Measurements from ENCODE around the gene RBM3. TPM values are rescaled to one million over a fixed set of nuclear protein-coding genes. Genes with fewer than 3 reads are reported as not detected.
"Not testable (repeated sequence)": the region's sequence is repeated elsewhere in the genome, so short reads cannot be mapped to it uniquely, and the experiment has no call there.

The RBM3 gene
- total and polyA plus RNA-seq, 2 donors (not counting 1 experiment from before 2014, with no cell fraction given) = 200 to 291 TPM

DNA sequence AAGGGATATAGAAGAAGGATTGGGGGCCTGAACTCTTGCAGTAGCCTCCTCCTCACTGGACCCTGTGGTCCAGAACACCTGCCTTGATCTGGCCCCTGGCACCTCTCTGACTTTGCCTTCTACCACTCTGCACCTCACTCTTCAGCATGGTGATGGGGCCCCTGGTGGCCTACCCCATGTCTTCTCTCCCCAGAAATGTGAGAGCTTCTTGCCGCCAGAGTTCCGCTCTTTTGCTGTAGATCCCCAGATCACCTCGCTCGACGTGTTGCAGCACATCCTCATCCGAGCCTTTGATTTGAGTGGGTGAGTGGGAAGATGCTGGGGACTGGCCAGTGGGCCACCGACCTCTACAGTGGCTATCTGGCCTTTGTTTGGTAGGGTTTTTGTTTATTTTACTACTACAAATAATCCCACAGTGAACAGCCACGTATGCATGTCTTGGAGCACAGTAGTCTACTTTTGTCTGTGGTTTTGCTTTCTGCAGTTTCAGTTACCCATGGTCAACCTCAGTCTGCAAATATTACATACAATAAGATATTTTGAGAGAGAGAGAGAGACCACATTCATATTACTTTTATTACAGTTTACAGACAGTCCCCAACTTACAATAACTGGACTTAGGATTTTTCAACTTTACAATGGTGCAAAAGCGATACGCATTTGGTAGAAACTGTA, 33.0 kb upstream of the RBM3 start:
- Histone ChIP-seq H4K20me1 (ENCODE audit: control insufficient read depth, insufficient read depth, low read length, poor library complexity, severe bottlenecking) (no peaks in the 10 kb centered on the region), H3K4me2 (replicated peaks; ENCODE audit: low read depth, low read length, poor library complexity, severe bottlenecking) (peak overlapping the region; percentile 81), H3K9ac (ENCODE audit: low read length) (no peak overlapping the region), H3K79me2 (ENCODE audit: control insufficient read depth, insufficient read depth, low read length) (peaks cover 19% of the 10 kb centered on the region), H3K27ac (ENCODE audit: low read length in 2 of 2) (peak overlapping the region; percentile 94 to 97), H2AFZ (ENCODE audit: insufficient read depth, low read depth, low read length, poor library complexity, severe bottlenecking) (no peak overlapping the region), H3K36me3 (replicated peaks in 1 of 2; ENCODE audit: control extremely low read depth in 1 of 2, control insufficient read depth in 1 of 2, extremely low read depth in 1 of 2, insufficient read depth in 2 of 2, low read length in 1 of 2) (peaks cover 0 to 13% of the 10 kb centered on the region in 2 experiments), H3K4me3 (ENCODE audit: control extremely low read depth in 1 of 5, extremely low read depth in 1 of 5, insufficient read depth in 1 of 5, low read depth in 2 of 5, low read length in 4 of 5) (no peak overlapping the region), H3K27me3 (replicated peaks in 1 of 4; ENCODE audit: control extremely low read depth in 1 of 4, control insufficient read depth in 3 of 4, insufficient read depth in 4 of 4, low read length in 3 of 4) (no peaks in the 10 kb centered on the region), H3K9me3 (ENCODE audit: control extremely low read depth in 1 of 3, control insufficient read depth in 2 of 3, insufficient read depth in 1 of 3, low read length in 2 of 3) (no peaks in the 10 kb centered on the region), H3K4me1 (ENCODE audit: control insufficient read depth in 2 of 2, insufficient read depth in 2 of 2, low read length in 2 of 2) (peaks cover 10 to 18% of the 10 kb centered on the region in 2 donors)
- TF ChIP-seq, protein P1, sequence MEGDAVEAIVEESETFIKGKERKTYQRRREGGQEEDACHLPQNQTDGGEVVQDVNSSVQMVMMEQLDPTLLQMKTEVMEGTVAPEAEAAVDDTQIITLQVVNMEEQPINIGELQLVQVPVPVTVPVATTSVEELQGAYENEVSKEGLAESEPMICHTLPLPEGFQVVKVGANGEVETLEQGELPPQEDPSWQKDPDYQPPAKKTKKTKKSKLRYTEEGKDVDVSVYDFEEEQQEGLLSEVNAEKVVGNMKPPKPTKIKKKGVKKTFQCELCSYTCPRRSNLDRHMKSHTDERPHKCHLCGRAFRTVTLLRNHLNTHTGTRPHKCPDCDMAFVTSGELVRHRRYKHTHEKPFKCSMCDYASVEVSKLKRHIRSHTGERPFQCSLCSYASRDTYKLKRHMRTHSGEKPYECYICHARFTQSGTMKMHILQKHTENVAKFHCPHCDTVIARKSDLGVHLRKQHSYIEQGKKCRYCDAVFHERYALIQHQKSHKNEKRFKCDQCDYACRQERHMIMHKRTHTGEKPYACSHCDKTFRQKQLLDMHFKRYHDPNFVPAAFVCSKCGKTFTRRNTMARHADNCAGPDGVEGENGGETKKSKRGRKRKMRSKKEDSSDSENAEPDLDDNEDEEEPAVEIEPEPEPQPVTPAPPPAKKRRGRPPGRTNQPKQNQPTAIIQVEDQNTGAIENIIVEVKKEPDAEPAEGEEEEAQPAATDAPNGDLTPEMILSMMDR (IDR thresholded peaks at IDR 0.05) = no peak
- no peak for TF ChIP-seq EZH2 (IDR thresholded peaks at IDR 0.05; ENCODE audit: borderline replicate concordance, insufficient read depth, low read depth, low read length, poor library complexity, severe bottlenecking)
- WGBS (ENCODE audit: insufficient coverage) = no CpG with 5 or more reads among the region's 10 CpGs
- no peaks in the 10 kb centered on the region for H3K27me3 Mint-ChIP-seq
- intact Hi-C loops (cut with micrococcal nuclease) = no loop called here
- H3K4me1 Mint-ChIP-seq = peaks cover 20% of the 10 kb centered on the region
- H3K27ac Mint-ChIP-seq = peak overlapping the region; percentile 82
- ChIA-PET POLR2A (no interaction called here), CTCF (interaction anchor here (1.4 to 2.5 kb wide), 2 partner anchors 8 to 9 kb away, joined by 3 to 11 read pairs; no protein-coding TSS in a partner anchor)
- H3K9me3 Mint-ChIP-seq (ENCODE audit: insufficient read depth) = no peaks in the 10 kb centered on the region
- peak overlapping the region; percentile 91 for H3K4me3 Mint-ChIP-seq
- no peak for DNase-seq
- ATAC-seq (ENCODE audit: low read depth) = no peak

DNA sequence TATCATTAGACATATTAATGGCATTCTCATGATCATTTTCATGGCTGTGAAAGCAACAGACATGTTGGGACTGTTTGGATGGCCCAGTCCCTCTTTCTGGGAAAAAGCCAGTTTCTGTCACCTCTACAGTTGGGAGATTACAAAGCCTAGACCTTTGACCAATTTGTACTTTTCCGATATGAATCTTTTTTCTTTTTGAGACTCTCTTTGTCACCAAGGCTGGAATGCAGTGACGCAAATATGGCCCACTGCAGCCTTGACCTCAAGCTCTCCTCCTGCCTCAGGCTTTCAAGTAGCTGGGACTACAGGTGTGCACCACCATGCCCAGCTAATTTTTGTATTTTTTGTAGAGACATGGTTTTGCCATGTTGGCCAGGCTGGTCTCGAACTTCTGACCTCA, 25.4 kb upstream of the RBM3 start:
- Histone ChIP-seq H3K79me2 (ENCODE audit: control insufficient read depth, insufficient read depth, low read length) (no peaks in the 10 kb centered on the region), H3K9ac (ENCODE audit: low read length) (no peak overlapping the region), H3K4me2 (replicated peaks; ENCODE audit: low read depth, low read length, poor library complexity, severe bottlenecking) (no peak overlapping the region), H3K4me3 (ENCODE audit: control extremely low read depth in 1 of 5, extremely low read depth in 1 of 5, insufficient read depth in 1 of 5, low read depth in 2 of 5, low read length in 4 of 5) (no peak overlapping the region), H3K27ac (ENCODE audit: low read length in 2 of 2) (no peak overlapping the region), H4K20me1 (ENCODE audit: control insufficient read depth, insufficient read depth, low read length, poor library complexity, severe bottlenecking) (no peaks in the 10 kb centered on the region), H2AFZ (ENCODE audit: insufficient read depth, low read depth, low read length, poor library complexity, severe bottlenecking) (no peak overlapping the region), H3K9me3 (ENCODE audit: control extremely low read depth in 1 of 3, control insufficient read depth in 2 of 3, insufficient read depth in 1 of 3, low read length in 2 of 3) (no peaks in the 10 kb centered on the region), H3K27me3 (replicated peaks in 1 of 4; ENCODE audit: control extremely low read depth in 1 of 4, control insufficient read depth in 3 of 4, insufficient read depth in 4 of 4, low read length in 3 of 4) (no peaks in the 10 kb centered on the region), H3K36me3 (replicated peaks in 1 of 2; ENCODE audit: control extremely low read depth in 1 of 2, control insufficient read depth in 1 of 2, extremely low read depth in 1 of 2, insufficient read depth in 2 of 2, low read length in 1 of 2) (peaks cover 0 to 16% of the 10 kb centered on the region in 2 experiments), H3K4me1 (ENCODE audit: control insufficient read depth in 2 of 2, insufficient read depth in 2 of 2, low read length in 2 of 2) (peaks cover 0 to 3% of the 10 kb centered on the region in 2 donors)
- no peak overlapping the region for H3K27ac Mint-ChIP-seq
- H3K9me3 Mint-ChIP-seq (ENCODE audit: insufficient read depth) = no peaks in the 10 kb centered on the region
- H3K4me3 Mint-ChIP-seq = no peak overlapping the region
- no peak for TF ChIP-seq EZH2 (IDR thresholded peaks at IDR 0.05; ENCODE audit: borderline replicate concordance, insufficient read depth, low read depth, low read length, poor library complexity, severe bottlenecking)
- TF ChIP-seq, protein P1 (IDR thresholded peaks at IDR 0.05) = no peak
- no peaks in the 10 kb centered on the region for H3K27me3 Mint-ChIP-seq
- intact Hi-C loops (cut with micrococcal nuclease) = no loop called here
- DNase-seq (no peak), ATAC-seq (ENCODE audit: low read depth) (no peak)
- peaks cover 3% of the 10 kb centered on the region for H3K4me1 Mint-ChIP-seq
- POLR2A ChIA-PET = interaction anchor here (0.5 to 0.6 kb wide), 2 partner anchors 23 to 1404 kb away, joined by 3 read pairs; partner anchors contain the start of gene RBM10
- CTCF ChIA-PET = interaction anchor here (0.9 kb wide), 1 partner anchor 8 kb away, joined by 3 read pairs; no protein-coding TSS in a partner anchor
- 87% methylated on average over 2 of the region's 3 CpGs for whole genome bisulfite sequencing (ENCODE audit: insufficient coverage)

DNA sequence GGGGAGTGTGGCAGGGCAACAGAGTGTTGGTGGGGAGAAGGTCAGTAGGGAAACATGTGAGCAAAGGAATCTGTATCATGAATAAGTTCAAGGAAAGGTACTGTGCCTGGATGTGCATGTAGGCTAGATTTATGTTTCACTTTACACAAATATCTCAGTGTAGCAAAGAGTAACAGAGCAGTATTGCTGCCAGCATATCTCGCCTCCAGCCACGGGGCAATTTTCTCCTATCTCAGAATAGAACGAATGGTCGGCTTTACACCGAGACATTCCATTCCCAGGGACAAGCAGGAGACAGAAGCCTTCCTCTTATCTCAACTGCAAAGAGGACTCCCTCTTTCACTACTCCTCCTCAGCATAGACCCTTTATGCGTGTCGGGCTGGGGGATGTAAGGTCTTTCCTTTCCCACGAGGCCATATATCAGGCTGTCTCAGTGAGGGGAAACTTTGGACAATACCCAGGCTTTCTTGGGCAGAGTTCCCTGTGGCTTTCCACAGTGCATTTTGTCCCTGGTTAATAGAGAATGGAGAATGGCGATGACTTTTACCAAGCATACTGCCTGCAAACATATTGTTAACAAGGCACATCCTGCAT, 18.5 kb upstream of the RBM3 start:
- POLR2A ChIA-PET; DNase-seq; ATAC-seq (ENCODE audit: low read depth); H3K79me2 ChIP-seq (ENCODE audit: control insufficient read depth, insufficient read depth, low read length); H3K9me3 Mint-ChIP-seq (ENCODE audit: insufficient read depth); H3K4me2 ChIP-seq (replicated peaks; ENCODE audit: low read depth, low read length, poor library complexity, severe bottlenecking); H3K27me3 Mint-ChIP-seq; H2AFZ ChIP-seq (ENCODE audit: insufficient read depth, low read depth, low read length, poor library complexity, severe bottlenecking); intact Hi-C loops (cut with micrococcal nuclease); H3K9me3 ChIP-seq (ENCODE audit: control extremely low read depth in 1 of 3, control insufficient read depth in 2 of 3, insufficient read depth in 1 of 3, low read length in 2 of 3); H3K27me3 ChIP-seq (replicated peaks in 1 of 4; ENCODE audit: control extremely low read depth in 1 of 4, control insufficient read depth in 3 of 4, insufficient read depth in 4 of 4, low read length in 3 of 4); CTCF ChIA-PET; H3K27ac Mint-ChIP-seq; H3K4me3 Mint-ChIP-seq; H3K9ac ChIP-seq (ENCODE audit: low read length); H3K4me3 ChIP-seq (ENCODE audit: control extremely low read depth in 1 of 5, extremely low read depth in 1 of 5, insufficient read depth in 1 of 5, low read depth in 2 of 5, low read length in 4 of 5); H3K4me1 ChIP-seq (ENCODE audit: control insufficient read depth in 2 of 2, insufficient read depth in 2 of 2, low read length in 2 of 2); H3K4me1 Mint-ChIP-seq; H4K20me1 ChIP-seq (ENCODE audit: control insufficient read depth, insufficient read depth, low read length, poor library complexity, severe bottlenecking); H3K27ac ChIP-seq (ENCODE audit: low read length in 2 of 2): not testable (repeated sequence)
- H3K36me3 ChIP-seq (replicated peaks in 1 of 2; ENCODE audit: control extremely low read depth in 1 of 2, control insufficient read depth in 1 of 2, extremely low read depth in 1 of 2, insufficient read depth in 2 of 2, low read length in 1 of 2) = peaks cover 0 to 19% of the 10 kb centered on the region in 2 experiments
- no CpG with 5 or more reads among the region's 9 CpGs for WGBS (ENCODE audit: insufficient coverage)

Data from B cell (primary cell).